Tibial nerve (tissue), 3 donors: ENCODE measurements around the gene IFI30.

Source experiments
- CTCF ChIP-seq, 5 experiments: fragments of 200-600 bp in 3 of 5; fragments of 450-650 bp in 2 of 5; sonication (generic) in 3 of 5; IDR thresholded peaks; one replicate each; pipeline ENCODE4 v1.5.1; 2016 to 2019; ENCODE audit warnings: antibody characterized with exemption in 5 of 5, mild to moderate bottlenecking in 3 of 5, moderate library complexity in 2 of 5
- POLR2A ChIP-seq, 2 donors: fragments of 450-650 bp; IDR thresholded peaks; one replicate each; pipeline ENCODE4 v1.6.1; 2017; ENCODE audit warnings: antibody characterized with exemption in 2 of 2, mild to moderate bottlenecking in 2 of 2, moderate library complexity in 2 of 2

- TF ChIP-seq CTCF (IDR thresholded peaks at IDR 0.05) (no peak), POLR2A (IDR thresholded peaks at IDR 0.05) (peak in 1 of 2 donors; percentile 49)
Observed at GRCh38 chr19:18205200-18205892, 31.7 kb downstream of the IFI30 start.
